K562 (cell line): ENCODE measurements around the gene TTC21A. TPM values are rescaled to one million over a fixed set of nuclear protein-coding genes. Genes with fewer than 3 reads are reported as not detected.
A peak's percentile ranks its signal among the peaks of the same experiment; 100 is the strongest.

ENCODE experiments used
- CBX5 ChIP-seq: IDR thresholded peaks from 2 replicates; pipeline ENCODE4 v1.6.1; 2014; ENCODE audit warnings: low read depth, borderline replicate concordance
- CCAR2 ChIP-seq: fragments of 200-400 bp; formaldehyde crosslinking; IDR thresholded peaks from 2 replicates; pipeline ENCODE4 v1.6.1; 2017; ENCODE audit warnings: mild to moderate bottlenecking, low read depth, low read length
- DPF2 ChIP-seq: fragments of 450-650 bp; IDR thresholded peaks from 2 replicates; pipeline ENCODE4 v1.6.1; 2016
- E2F6 ChIP-seq, 2 experiments: IDR thresholded peaks; 2 replicates each; pipeline ENCODE4 v1.6.1; 2011; ENCODE audit warnings: borderline replicate concordance in 1 of 2, control low read depth in 1 of 2, low read depth in 1 of 2, low read length in 1 of 2, mild to moderate bottlenecking in 1 of 2, mixed read lengths in 1 of 2, moderate library complexity in 1 of 2; ENCODE audit not compliant: insufficient read depth in 1 of 2, insufficient read length in 1 of 2, poor library complexity in 1 of 2, severe bottlenecking in 1 of 2; ENCODE audit errors: extremely low read depth in 1 of 2
- HMG20A ChIP-seq: fragments of 450-650 bp; formaldehyde crosslinking; conservative IDR thresholded peaks from 2 replicates; pipeline ENCODE4 v1.4.0; 2020; ENCODE audit warnings: mild to moderate bottlenecking, mixed read lengths
- MCM7 ChIP-seq, 2 experiments: fragments of 450-650 bp; IDR thresholded peaks; 2 replicates each; pipeline ENCODE4 v1.6.1; 2016 to 2018
- MEF2D ChIP-seq: conservative IDR thresholded peaks from 2 replicates; pipeline ENCODE4 v1.6.1; 2016; ENCODE audit warnings: low read depth, missing genetic modification characterization, missing compliant biosample characterization
- MTA1 ChIP-seq: fragments of 450-650 bp; IDR thresholded peaks from 2 replicates; pipeline ENCODE4 v1.6.1; 2017; ENCODE audit warnings: borderline replicate concordance
- NFATC3 ChIP-seq: fragments of 450-650 bp; IDR thresholded peaks from 2 replicates; pipeline ENCODE4 v1.6.1; 2017; ENCODE audit warnings: mild to moderate bottlenecking
- PHF21A ChIP-seq: fragments of 450-650 bp; IDR thresholded peaks from 2 replicates; pipeline ENCODE4 v1.6.1; 2017; ENCODE audit warnings: low read depth, borderline replicate concordance
- PTBP1 ChIP-seq: fragments of 200-400 bp; formaldehyde crosslinking; IDR thresholded peaks from 2 replicates; pipeline ENCODE4 v1.6.1; 2017; ENCODE audit warnings: low read depth, low read length
- RBM14 ChIP-seq: fragments of 200-400 bp; formaldehyde crosslinking; IDR thresholded peaks from 2 replicates; pipeline ENCODE4 v1.6.1; 2018; ENCODE audit warnings: low read depth, mild to moderate bottlenecking, low read length, moderate library complexity, borderline replicate concordance; ENCODE audit not compliant: insufficient read depth
- XRCC4 ChIP-seq: IDR thresholded peaks from one replicate; pipeline ENCODE4 v1.6.1; 2011; ENCODE audit not compliant: insufficient read depth, insufficient read length; ENCODE audit errors: extremely low read depth
- ZBTB34 ChIP-seq: fragments of 250-450 bp; sonication (Bioruptor Pico); IDR thresholded peaks from 2 replicates; pipeline ENCODE4 v1.8.0; 2021; ENCODE audit warnings: mild to moderate bottlenecking, moderate library complexity
- ZNF23 ChIP-seq: fragments of 250-450 bp; sonication (Bioruptor Pico); IDR thresholded peaks from 2 replicates; pipeline ENCODE4 v1.4.0; 2020; ENCODE audit warnings: mild to moderate bottlenecking
- ZNF3 ChIP-seq: fragments of 250-450 bp; sonication (Bioruptor Pico); IDR thresholded peaks from 2 replicates; pipeline ENCODE4 v1.5.0; 2021; ENCODE audit warnings: mild to moderate bottlenecking, moderate library complexity
- ZNF316 ChIP-seq: fragments of 450-650 bp; IDR thresholded peaks from 2 replicates; pipeline ENCODE4 v1.6.1; 2016
- ZNF436 ChIP-seq: fragments of 250-450, 450-650 bp; sonication (Bioruptor Pico); formaldehyde crosslinking; IDR thresholded peaks from 2 replicates; pipeline ENCODE4 v1.7.0; 2020; ENCODE audit warnings: mild to moderate bottlenecking
- ZNF609 ChIP-seq: sonication (generic); formaldehyde crosslinking; IDR thresholded peaks from 2 replicates; pipeline ENCODE4 v1.8.1; 2023; ENCODE audit warnings: missing genetic modification reagents, mild to moderate bottlenecking, borderline replicate concordance
- ZNF717 ChIP-seq: fragments of 250-450 bp; sonication (Bioruptor Pico); IDR thresholded peaks from 2 replicates; pipeline ENCODE4 v1.5.0; 2021
- ZZZ3 ChIP-seq: fragments of 450-650 bp; IDR thresholded peaks from 2 replicates; pipeline ENCODE4 v1.6.1; 2016; ENCODE audit warnings: antibody characterized with exemption, mild to moderate bottlenecking, moderate library complexity
- polyA plus RNA-seq, 8 experiments: library from polyadenylated mRNA; depleted of rRNA in 4 of 8; stranded (reverse) in 5 of 8; unstranded in 3 of 8; fragments of >200 nt; fragmentation: Nextera tagmentation in 2 of 8; fragmentation: Illumina TruSeq in 1 of 8; extraction: Ambion mirVana in 2 of 8; extraction: Trizol in 1 of 8; gene quantifications; 2 replicates each; pipeline versions ENCODE4 v1.2.1 to v1.2.3, GENCODE V29; 2011 to 2014; ENCODE audit warnings: inconsistent platforms in 1 of 8, missing spikeins in 1 of 8
- total RNA-seq, 7 experiments: library from RNA; depleted of rRNA in 6 of 7; stranded (reverse); fragments of >200 nt in 6 of 7; fragmentation: Illumina TruSeq in 2 of 7; extraction: Trizol in 2 of 7; gene quantifications; 2 replicates each; pipeline versions ENCODE4 v1.2.1 to v1.2.3, GENCODE V29; 2011 to 2021; ENCODE audit warnings: low replicate concordance in 1 of 7

Gene TTC21A
- total and polyA plus RNA-seq, 9 of the 15 experiments (the other 6 are each of a cell fraction or from before 2014, with no cell fraction given): 0.22 to 1.4 (median 0.70) TPM

GRCh38 chr3:39107388-39108199 is at the start of gene TTC21A, which contains the start of gene GORASP1 (continued):
- TF ChIP-seq E2F6 (IDR thresholded peaks at IDR 0.05; ENCODE audit: borderline replicate concordance in 1 of 2, extremely low read depth in 1 of 2, insufficient read depth in 1 of 2, insufficient read length in 1 of 2, low read depth in 1 of 2, low read length in 1 of 2, poor library complexity in 1 of 2, severe bottlenecking in 1 of 2) (peak in 1 of 2 experiments; percentile 15), DPF2 (no peak), MCM7 (IDR thresholded peaks at IDR 0.05) (no peak), MEF2D (tag) (no peak), ZBTB34 (CRISPR knock-in tag) (no peak), PTBP1 (no peak), ZZZ3 (no peak), ZNF436 (CRISPR knock-in tag) (no peak), XRCC4 (no peak), CBX5 (peak; percentile 11; the same call in 1 of the 2 replicates), HMG20A (CRISPR knock-in tag) (no peak), ZNF23 (no peak), PHF21A (peak; percentile 57; the same call in 1 of the 2 replicates), MTA1 (peak; percentile 32; the same call in 1 of the 2 replicates), CCAR2 (no peak), ZNF717 (no peak), ZNF316 (no peak), RBM14 (no peak), ZNF3 (CRISPR knock-in tag) (no peak), NFATC3 (no peak), ZNF609 (CRISPR knock-in tag) (peak; percentile 85; the same call in 1 of the 2 replicates)
